Stomach (tissue), 4 donors: ENCODE data around the gene LRP1B.

ENCODE experiments used
- EP300 ChIP-seq: sonication (generic); formaldehyde crosslinking; IDR thresholded peaks from one replicate; pipeline ENCODE4 v1.6.1; 2017; ENCODE audit warnings: antibody characterized with exemption
- POLR2AphosphoS5 ChIP-seq, 3 donors: sonication (generic); formaldehyde crosslinking; IDR thresholded peaks; one replicate each; pipeline ENCODE4 v1.6.1; 2016; ENCODE audit warnings: antibody characterized with exemption in 3 of 3
- TF ChIP-seq, protein P1 (sequence below), 7 experiments: fragments of 450-650 bp in 4 of 7; fragments of 200-600 bp in 3 of 7; sonication (generic) in 3 of 7; IDR thresholded peaks; one replicate each; pipeline ENCODE4 v1.5.1; 2016 to 2019; ENCODE audit warnings: antibody characterized with exemption in 7 of 7, control low read depth in 2 of 7, mild to moderate bottlenecking in 1 of 7

GRCh38 chr2:140662504-140662903, 1468.3 kb downstream of the LRP1B start:
- TF ChIP-seq EP300 (no peak), POLR2AphosphoS5 (IDR thresholded peaks at IDR 0.05) (no peak)
- TF ChIP-seq, protein P1, sequence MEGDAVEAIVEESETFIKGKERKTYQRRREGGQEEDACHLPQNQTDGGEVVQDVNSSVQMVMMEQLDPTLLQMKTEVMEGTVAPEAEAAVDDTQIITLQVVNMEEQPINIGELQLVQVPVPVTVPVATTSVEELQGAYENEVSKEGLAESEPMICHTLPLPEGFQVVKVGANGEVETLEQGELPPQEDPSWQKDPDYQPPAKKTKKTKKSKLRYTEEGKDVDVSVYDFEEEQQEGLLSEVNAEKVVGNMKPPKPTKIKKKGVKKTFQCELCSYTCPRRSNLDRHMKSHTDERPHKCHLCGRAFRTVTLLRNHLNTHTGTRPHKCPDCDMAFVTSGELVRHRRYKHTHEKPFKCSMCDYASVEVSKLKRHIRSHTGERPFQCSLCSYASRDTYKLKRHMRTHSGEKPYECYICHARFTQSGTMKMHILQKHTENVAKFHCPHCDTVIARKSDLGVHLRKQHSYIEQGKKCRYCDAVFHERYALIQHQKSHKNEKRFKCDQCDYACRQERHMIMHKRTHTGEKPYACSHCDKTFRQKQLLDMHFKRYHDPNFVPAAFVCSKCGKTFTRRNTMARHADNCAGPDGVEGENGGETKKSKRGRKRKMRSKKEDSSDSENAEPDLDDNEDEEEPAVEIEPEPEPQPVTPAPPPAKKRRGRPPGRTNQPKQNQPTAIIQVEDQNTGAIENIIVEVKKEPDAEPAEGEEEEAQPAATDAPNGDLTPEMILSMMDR (IDR thresholded peaks at IDR 0.05), result no peak
